HG02678 (cell line): ENCODE measurements around the gene ZCCHC4.
A peak's percentile ranks its signal among the peaks of the same experiment; 100 is the strongest.

Source experiments
- ATAC-seq: cut with Tn5 transposase; IDR thresholded peaks from one replicate; pipeline ENCODE4 v1.9.1; 2021; ENCODE audit warnings: mild to moderate bottlenecking, moderate library complexity; ENCODE audit not compliant: unreplicated experiment

Gene ZCCHC4

DNA sequence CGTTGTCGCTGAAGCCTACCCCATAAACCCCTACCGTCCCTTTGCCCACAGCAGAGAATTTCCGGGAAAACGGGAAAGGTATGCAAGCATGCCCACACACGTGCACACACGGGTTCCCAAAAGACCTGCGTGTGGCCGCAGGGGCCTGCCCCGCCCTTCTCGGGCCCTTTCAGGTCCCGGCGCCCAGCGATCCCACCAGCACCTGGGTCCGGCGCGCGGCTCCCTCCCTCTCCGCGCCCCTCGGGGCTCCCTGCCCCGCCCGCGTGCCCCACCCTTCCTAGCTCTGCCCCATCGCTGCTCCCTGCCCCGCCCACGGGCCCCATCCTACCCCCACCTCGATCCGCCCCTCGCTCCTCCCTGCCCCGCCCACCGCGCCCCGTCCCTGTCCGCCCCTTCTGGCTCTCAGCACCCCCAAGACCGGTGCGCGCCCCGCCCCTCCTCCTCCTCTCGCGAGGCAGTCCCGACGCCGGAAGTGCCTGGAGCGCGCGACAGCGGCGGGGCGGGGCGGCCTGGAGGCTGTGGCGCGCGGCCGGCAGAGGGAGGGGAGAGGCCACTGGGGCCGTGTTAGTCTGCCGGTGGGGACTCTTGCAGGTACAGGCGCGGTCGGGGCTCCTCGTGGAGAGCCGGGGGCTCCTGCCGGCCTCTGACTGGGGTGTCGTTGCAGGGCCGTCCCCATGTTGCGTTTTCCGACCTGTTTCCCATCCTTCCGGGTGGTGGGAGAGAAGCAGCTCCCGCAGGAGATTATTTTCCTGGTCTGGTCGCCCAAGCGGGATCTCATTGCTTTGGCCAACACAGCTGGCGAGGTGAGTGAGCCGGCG, 64.4 kb downstream of the ZCCHC4 start, which contains the start of gene ANAPC4:
Gene ANAPC4, plus strand, starts transcription at position 510 of the 818 bp plus-strand sequence. Its CDS starts 165 bp downstream, at position 675.
- ATAC-seq, result peak; percentile 96

- no peak for ATAC-seq
Measured at GRCh38 chr4:25377572-25378436, 65.2 kb downstream of the ZCCHC4 start.

GRCh38 chr4:25378437-25378743, 65.8 kb downstream of the ZCCHC4 start:
- no peak for ATAC-seq

DNA sequence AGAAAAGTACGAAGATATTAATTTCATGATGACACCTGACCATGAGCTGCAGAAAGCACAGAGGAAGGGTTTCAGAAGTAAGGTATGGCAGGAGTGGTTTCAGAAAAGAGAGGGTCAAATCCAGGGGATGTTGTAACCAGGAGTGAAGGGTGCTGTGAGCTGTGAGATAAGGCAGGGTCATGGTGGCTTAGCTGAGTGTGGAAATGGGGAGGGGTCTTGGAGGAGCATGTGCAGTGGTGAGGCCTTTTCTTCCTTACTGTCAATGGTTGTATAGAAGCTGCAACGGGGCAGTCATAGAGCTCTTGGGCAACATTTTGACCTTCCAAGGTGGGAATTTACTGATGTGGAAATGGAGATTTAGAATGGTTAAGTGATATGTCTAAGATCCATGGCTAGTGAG, 67.0 kb downstream of the ZCCHC4 start:
- ATAC-seq, result no peak

- no peak for ATAC-seq
Measured at GRCh38 chr4:25383647-25384046, 71.1 kb downstream of the ZCCHC4 start.

DNA sequence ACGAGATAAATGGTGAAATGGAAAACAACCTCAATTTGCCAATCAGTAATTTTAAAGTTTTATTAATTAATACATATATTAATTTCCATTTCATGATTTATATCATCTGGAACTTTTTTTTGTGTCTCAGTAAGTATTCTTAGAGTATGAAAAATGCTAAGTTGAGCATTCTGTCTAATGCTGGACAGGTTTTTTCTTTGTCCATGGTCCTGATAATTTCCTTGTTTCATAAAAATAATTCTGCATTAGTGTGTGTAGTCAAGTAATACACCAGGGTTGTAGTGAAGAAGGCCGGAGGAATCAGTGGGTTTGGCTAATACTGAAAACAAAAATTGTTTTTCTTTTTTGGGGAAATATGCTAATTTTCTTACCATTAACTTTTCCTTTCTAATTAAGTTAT, 74.4 kb downstream of the ZCCHC4 start:
- no peak for ATAC-seq

GRCh38 chr4:25397305-25397704, 84.7 kb downstream of the ZCCHC4 start:
- ATAC-seq, result no peak

DNA sequence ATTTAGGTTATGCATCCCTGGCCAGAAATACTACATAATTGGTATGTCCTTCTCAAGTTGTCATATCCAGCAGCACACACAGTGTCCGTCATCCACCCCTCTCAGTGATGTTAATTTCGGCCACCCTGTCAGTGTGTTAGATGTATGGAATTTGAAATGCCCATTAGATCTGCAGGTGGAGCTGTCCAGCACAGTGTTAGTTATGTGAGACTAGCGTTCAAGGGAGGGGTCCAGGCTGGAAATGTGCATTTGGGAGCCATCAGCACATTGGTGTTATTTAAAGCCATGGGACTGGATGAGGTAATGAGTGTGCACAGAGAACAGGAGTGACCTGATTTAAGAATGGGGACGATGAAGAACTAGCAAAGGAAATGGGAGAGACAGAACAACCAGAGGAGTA, 86.9 kb downstream of the ZCCHC4 start:
- no peak for ATAC-seq

DNA sequence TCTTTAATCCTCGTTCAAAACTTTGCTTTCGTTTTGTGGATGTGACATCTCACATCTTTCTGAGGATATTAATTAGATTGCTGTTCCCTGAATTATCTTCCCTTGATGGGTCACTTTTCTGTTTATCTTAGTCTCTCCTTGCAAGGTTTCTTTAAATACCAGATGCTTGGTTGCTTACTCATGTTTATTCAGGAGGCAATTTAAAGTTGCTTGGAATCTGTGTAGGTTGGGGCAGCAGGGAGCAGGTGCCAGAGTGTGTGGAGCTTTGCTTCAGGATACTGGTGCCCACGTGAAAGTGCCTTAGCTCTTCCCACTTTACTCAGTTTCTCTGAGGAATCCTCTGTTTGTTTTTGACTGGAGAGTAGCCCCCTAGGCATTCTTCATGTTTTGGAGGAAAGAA, 88.5 kb downstream of the ZCCHC4 start:
- ATAC-seq, result no peak

GRCh38 chr4:25402521-25402920, 89.9 kb downstream of the ZCCHC4 start:
- no peak for ATAC-seq

DNA sequence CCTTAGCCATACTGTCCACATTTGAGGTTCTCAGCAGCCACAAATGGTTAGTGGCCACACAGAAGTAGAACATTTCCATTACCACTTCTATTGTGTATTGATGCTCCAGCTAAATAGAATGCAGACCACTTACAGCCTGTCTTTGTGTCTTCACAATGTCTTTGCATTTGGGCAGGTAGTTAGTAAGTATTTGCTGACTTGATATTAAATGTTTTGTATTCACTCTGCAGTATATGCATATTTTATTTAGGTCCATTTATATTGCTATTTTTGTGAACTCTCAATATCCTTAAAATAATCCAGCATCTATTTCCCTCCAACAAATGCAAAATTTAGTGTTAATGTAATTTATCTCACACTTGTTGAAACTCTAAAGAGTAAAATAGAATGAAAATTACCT, 91.1 kb downstream of the ZCCHC4 start:
- no peak for ATAC-seq

DNA sequence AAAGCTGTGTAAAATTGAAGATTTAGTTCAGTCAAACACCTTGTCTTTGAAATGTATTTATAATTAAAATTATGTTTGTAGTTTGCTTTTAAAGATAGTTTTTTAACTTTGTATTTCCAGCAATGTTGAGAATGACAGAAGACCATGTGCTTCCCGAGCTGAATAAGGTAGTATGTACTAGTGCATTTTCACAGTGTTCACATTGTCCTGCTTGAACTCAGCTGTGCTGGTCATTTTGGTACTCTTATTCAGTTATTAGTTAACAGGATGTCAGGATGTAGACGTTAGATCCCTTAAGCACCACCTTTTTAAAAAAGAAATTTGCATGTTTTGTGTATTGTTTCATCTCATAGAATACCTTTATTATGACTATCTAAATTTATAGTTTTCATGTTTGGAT, 92.9 kb downstream of the ZCCHC4 start:
- ATAC-seq, result no peak

GRCh38 chr4:25406081-25406692, 93.6 kb downstream of the ZCCHC4 start:
- ATAC-seq, result no peak

DNA sequence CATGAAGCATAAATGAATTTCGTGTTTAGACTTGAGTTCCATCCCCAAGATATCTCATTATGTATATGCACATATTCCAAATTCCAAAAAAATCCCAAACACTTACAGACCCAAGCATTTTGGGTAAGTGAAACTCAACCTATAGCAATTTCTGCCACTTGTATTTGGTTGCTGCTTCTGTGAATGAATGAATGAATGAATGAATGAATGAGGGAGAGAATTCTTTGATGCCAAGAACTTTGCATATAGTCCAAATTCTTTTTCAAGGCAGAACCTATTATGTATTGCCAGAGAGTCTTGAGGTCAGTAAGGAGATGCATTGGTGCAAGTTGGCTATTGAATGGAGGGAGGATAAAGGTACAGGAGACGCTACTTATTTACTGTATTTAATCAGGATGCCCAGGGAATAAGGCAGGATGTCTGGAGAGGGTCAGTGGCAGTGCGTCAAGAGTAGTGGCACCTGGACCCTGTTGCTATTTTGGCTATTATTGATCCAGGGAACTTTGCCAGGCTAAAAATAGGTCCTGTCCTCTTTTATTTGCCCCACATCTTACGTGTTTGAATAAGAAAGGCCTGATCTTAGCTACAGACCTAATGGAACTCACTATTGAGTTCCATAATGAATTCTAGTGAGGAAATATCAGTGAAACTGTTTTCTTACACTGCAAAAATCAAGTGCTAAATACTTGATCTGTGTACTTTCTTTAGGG, 98.4 kb downstream of the ZCCHC4 start:
- ATAC-seq, result no peak

DNA sequence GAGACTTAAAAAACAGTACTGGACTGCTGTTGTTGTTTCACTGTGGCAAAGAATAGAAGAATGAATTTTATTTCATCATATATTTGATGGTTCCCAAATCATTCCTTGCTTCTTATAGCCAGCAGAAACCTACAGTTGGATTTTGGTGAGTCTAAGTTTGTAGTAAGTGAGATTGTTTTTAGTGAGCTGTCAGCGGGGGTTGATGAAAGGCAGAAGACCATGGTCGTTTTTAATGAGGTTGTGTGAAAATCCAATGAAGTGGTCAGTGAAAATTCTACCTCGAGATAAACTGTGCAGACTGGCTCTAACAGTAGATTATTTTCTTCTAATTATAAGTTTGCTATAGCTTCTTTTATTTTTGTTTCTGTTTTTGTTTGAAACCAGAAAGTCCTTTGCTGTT, 100.7 kb downstream of the ZCCHC4 start:
- no peak for ATAC-seq

- ATAC-seq, result no peak
Measured at GRCh38 chr4:25417014-25417413, 104.4 kb downstream of the ZCCHC4 start.
